ENCODE results near the gene NOL6. TPM values are rescaled to one million over a fixed set of nuclear protein-coding genes. Genes with fewer than 3 reads are reported as not detected.

Gene NOL6
- total RNA-seq, 1 experiment from 2014 or later = 49.6 TPM

GRCh38 chr9:33435821-33436277 is 37.9 kb downstream of the NOL6 start:
- POLR2A ChIA-PET (ENCODE audit: low non-redundant PET) = no interaction called here
- no peak overlapping the region for H3K4me3 ChIP-seq (ENCODE audit: low read depth, low read length, poor library complexity, severe bottlenecking)
- TF ChIP-seq EZH2 (IDR thresholded peaks at IDR 0.05; ENCODE audit: borderline replicate concordance, low read depth, low read length, poor library complexity, severe bottlenecking) = no peak
- H3K27me3 ChIP-seq (replicated peaks; ENCODE audit: insufficient read depth, low read depth, low read length, poor library complexity) = no peaks in the 10 kb centered on the region
- CTCF ChIA-PET = no interaction called here
- no peaks in the 10 kb centered on the region for H3K4me1 ChIP-seq (ENCODE audit: insufficient read depth, low read length, poor library complexity, severe bottlenecking)
- intact Hi-C loops (cut with micrococcal nuclease; ENCODE audit: unreplicated experiment) = no loop called here
- no peak overlapping the region for H3K27ac ChIP-seq (ENCODE audit: low read depth, low read length, poor library complexity, severe bottlenecking)
- DNase-seq (ENCODE audit: low spot score) = no peak
- no peaks in the 10 kb centered on the region for H3K9me3 ChIP-seq (ENCODE audit: low read depth, low read length, poor library complexity, severe bottlenecking)
- H3K36me3 ChIP-seq (ENCODE audit: insufficient read depth, low read length, poor library complexity, severe bottlenecking) = no peaks in the 10 kb centered on the region
- no TSS peak for BruUV-seq (replicated peaks)

- POLR2A ChIA-PET (ENCODE audit: low non-redundant PET) = no interaction called here
- CTCF ChIA-PET = no interaction called here
- H3K27me3 ChIP-seq (replicated peaks; ENCODE audit: insufficient read depth, low read depth, low read length, poor library complexity) = no peaks in the 10 kb centered on the region
- TF ChIP-seq EZH2 (IDR thresholded peaks at IDR 0.05; ENCODE audit: borderline replicate concordance, low read depth, low read length, poor library complexity, severe bottlenecking) (no peak), CTCF (conservative IDR thresholded peaks at IDR 0.05; ENCODE audit: low read depth, low read length) (no peak)
- no peaks in the 10 kb centered on the region for H3K36me3 ChIP-seq (ENCODE audit: insufficient read depth, low read length, poor library complexity, severe bottlenecking)
- no peak overlapping the region for H3K27ac ChIP-seq (ENCODE audit: low read depth, low read length, poor library complexity, severe bottlenecking)
- no peaks in the 10 kb centered on the region for H3K4me1 ChIP-seq (ENCODE audit: insufficient read depth, low read length, poor library complexity, severe bottlenecking)
- BruUV-seq (replicated peaks) = no TSS peak
- no peaks in the 10 kb centered on the region for H3K9me3 ChIP-seq (ENCODE audit: low read depth, low read length, poor library complexity, severe bottlenecking)
- intact Hi-C loops (cut with micrococcal nuclease; ENCODE audit: unreplicated experiment) = no loop called here
- H3K4me3 ChIP-seq (ENCODE audit: low read depth, low read length, poor library complexity, severe bottlenecking) = no peak overlapping the region
- DNase-seq (ENCODE audit: low spot score) = no peak
Observed at GRCh38 chr9:33434317-33435105, 39.2 kb downstream of the NOL6 start.

- BruUV-seq (replicated peaks) = no TSS peak
- no peak overlapping the region for H3K27ac ChIP-seq (ENCODE audit: low read depth, low read length, poor library complexity, severe bottlenecking)
- TF ChIP-seq EZH2 (IDR thresholded peaks at IDR 0.05; ENCODE audit: borderline replicate concordance, low read depth, low read length, poor library complexity, severe bottlenecking) (no peak), CTCF (conservative IDR thresholded peaks at IDR 0.05; ENCODE audit: low read depth, low read length) (no peak)
- no peaks in the 10 kb centered on the region for H3K36me3 ChIP-seq (ENCODE audit: insufficient read depth, low read length, poor library complexity, severe bottlenecking)
- CTCF ChIA-PET = interaction anchor here (0.9 kb wide), 1 partner anchor 32 kb away, joined by 3 read pairs; no protein-coding TSS in a partner anchor
- DNase-seq (ENCODE audit: low spot score) = no peak
- intact Hi-C loops (cut with micrococcal nuclease; ENCODE audit: unreplicated experiment) = no loop called here
- H3K27me3 ChIP-seq (replicated peaks; ENCODE audit: insufficient read depth, low read depth, low read length, poor library complexity) = no peaks in the 10 kb centered on the region
- POLR2A ChIA-PET (ENCODE audit: low non-redundant PET) = interaction anchor here (0.6 kb wide), 1 partner anchor 42 kb away, joined by 3 read pairs; no protein-coding TSS in a partner anchor
- H3K4me3 ChIP-seq (ENCODE audit: low read depth, low read length, poor library complexity, severe bottlenecking) = no peak overlapping the region
- no peaks in the 10 kb centered on the region for H3K9me3 ChIP-seq (ENCODE audit: low read depth, low read length, poor library complexity, severe bottlenecking)
- H3K4me1 ChIP-seq (ENCODE audit: insufficient read depth, low read length, poor library complexity, severe bottlenecking) = no peaks in the 10 kb centered on the region
Observed at GRCh38 chr9:33433871-33434270, 39.9 kb downstream of the NOL6 start.

Measured in A673 (cell line).